HS-27A (cell line): ENCODE measurements around the gene KPNA3.
"Not testable (repeated sequence)": the region's sequence is repeated elsewhere in the genome, so short reads cannot be mapped to it uniquely, and the experiment has no call there.

ENCODE experiments used
- DNase-seq: peaks from one replicate; pipeline ENCODE4 v3.0.0-alpha.2; 2012; ENCODE audit warnings: low read depth, missing footprints

Gene KPNA3, protein sequence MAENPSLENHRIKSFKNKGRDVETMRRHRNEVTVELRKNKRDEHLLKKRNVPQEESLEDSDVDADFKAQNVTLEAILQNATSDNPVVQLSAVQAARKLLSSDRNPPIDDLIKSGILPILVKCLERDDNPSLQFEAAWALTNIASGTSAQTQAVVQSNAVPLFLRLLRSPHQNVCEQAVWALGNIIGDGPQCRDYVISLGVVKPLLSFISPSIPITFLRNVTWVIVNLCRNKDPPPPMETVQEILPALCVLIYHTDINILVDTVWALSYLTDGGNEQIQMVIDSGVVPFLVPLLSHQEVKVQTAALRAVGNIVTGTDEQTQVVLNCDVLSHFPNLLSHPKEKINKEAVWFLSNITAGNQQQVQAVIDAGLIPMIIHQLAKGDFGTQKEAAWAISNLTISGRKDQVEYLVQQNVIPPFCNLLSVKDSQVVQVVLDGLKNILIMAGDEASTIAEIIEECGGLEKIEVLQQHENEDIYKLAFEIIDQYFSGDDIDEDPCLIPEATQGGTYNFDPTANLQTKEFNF

DNA sequence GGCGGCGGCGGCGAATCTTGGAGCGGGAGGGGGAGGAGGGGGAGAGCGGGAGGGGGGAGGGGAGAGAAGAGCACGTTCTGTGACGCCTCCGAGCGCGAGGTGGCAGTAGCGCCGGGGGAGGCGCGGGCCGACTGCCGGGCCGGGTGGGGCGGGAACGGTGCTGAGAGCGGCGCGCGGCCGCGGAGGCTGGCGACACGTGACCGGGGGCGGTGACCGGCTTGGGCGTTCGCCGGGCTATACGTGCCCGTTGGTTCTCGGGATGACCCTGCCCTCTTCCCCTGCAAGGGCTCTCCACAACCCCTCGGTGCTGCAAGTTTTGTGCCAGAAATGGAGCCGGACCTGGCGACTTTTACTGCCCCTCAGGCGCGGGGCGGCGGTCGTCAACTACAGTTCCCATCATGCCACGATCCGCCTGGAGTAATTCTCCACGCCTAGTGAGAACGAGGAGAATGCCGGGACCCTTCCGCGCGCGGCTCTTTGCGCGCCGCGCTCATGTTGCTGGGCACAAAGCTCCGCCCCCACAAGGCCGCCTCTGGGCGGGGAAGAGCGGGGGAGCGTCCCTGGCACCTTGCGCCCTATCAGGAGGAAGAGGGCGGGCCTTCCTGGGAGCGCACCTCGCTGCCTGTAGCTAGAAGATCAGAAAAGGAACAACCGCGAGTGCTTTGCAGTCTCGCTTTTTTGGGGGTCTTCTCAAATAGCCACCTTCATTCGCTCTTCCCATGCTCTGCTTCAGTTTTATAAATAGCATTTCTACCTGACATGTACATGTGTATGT, at the start of gene KPNA3:
Gene KPNA3, minus strand, starts transcription at position 133 of the 775 bp plus-strand sequence. CDS start 176 bp downstream, outside the sequence.
- peak; percentile 79 for DNase-seq

- no peak for DNase-seq
Observed at GRCh38 chr13:49841964-49842363, 49.5 kb upstream of the KPNA3 start.

DNA sequence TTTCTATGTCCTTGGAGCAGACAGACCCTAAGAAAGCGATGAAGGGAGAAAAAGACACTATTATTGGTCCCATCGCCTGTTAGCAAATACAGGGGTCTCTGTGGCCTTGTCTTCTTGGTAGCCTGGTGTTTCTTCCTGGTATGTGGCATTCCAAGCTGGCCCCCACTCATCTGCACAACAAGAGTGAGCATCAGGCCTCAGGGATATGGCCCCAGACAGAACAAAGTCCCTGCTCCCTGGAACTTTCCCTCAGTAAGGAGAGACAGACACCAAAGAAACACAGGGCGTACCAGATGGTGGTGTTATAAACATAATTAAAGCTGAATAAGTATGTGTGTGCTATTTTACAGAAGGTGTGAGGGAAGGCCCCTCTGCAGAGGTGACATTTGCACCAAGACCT, 48.2 kb upstream of the KPNA3 start:
- DNase-seq, result no peak

- no peak for DNase-seq
Observed at GRCh38 chr13:49840266-49840665, 47.8 kb upstream of the KPNA3 start.

GRCh38 chr13:49838989-49839388, 46.5 kb upstream of the KPNA3 start:
- DNase-seq, result no peak

DNA sequence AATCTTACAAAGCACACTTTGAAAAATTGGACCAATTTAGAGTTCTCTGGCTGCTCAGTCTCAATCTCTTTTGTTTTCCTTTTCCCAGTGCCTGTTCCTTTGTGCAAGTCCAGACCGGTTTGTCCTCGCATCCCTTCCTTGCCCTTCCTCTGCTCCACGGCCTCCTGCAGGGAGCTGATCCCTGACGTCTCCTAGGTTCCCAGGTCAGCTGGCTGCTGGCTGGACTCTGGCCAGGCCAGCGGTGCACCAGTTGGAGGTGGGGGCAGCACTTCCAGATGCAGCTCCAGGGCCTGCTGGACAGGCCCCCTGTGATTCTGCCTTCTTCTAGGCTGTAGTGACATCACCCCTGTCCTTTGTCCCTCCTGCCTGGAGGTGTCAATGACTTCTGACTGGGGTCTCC, 44.0 kb upstream of the KPNA3 start:
- DNase-seq, result no peak

- DNase-seq, result no peak
Observed at GRCh38 chr13:49833402-49833801, 40.9 kb upstream of the KPNA3 start.

GRCh38 chr13:49831455-49831854, 39.0 kb upstream of the KPNA3 start:
- DNase-seq, result no peak

DNA sequence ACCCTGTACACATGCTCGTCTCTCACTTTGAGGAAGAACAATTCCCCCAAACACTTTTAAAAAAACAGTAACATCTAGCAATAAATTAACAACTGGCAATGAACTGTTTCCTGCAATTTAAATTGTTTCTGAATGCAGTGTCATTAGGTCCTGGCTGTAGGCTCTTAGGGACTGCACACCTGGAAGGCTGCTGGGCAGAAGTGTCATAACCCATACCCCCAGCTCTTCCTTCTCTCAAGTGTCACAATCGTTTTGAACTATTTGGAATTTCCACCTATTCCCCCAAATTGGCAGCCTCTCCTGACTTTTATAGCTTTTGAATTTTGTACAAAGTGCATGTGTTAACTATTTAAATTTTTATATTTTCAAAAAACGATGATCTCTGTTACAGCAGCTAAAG, 38.2 kb upstream of the KPNA3 start:
- DNase-seq, result no peak

DNA sequence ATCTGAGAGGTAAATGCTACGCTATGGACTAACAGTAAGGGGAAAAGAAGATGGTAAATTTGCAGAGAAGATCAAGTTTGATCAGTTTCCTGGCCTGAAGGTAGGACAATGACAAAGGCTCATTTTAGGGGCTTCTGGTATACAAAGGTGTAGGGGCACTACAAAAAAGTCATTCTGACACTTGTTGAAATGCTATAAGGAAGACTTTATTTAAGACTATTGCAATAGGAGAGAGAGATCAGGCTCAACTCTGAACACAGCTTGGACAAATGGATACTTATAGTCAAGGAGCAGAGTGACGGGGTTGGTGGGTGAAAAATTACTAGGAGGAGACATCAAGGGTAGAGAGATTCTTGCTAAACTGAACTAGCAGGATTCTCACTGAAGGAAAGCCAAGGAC, 37.2 kb upstream of the KPNA3 start:
- no peak for DNase-seq

DNA sequence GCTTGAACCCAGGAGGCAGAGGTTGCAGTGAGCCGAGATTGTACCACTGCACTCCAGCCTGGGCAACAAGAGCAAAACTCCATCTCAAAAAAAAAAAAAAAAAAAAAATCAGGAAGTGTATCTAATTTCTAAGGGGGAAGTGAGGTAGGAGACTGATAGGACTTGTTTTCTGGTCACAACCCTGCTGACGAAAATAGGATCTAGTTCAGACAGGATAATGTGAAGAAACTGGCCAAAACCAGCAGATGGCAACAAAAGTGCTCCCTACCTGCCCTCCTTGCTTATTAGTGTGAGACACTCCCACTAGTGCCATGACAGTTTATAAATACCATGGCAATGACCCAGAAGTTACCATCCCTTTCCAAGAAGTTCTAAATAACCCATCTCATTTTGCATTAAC, 36.0 kb upstream of the KPNA3 start:
- DNase-seq, result no peak

- no peak for DNase-seq
Observed at GRCh38 chr13:49827891-49828290, 35.4 kb upstream of the KPNA3 start.

- no peak for DNase-seq
Observed at GRCh38 chr13:49827336-49827735, 34.9 kb upstream of the KPNA3 start.

GRCh38 chr13:49821216-49822009, 28.9 kb upstream of the KPNA3 start:
- DNase-seq, result no peak

DNA sequence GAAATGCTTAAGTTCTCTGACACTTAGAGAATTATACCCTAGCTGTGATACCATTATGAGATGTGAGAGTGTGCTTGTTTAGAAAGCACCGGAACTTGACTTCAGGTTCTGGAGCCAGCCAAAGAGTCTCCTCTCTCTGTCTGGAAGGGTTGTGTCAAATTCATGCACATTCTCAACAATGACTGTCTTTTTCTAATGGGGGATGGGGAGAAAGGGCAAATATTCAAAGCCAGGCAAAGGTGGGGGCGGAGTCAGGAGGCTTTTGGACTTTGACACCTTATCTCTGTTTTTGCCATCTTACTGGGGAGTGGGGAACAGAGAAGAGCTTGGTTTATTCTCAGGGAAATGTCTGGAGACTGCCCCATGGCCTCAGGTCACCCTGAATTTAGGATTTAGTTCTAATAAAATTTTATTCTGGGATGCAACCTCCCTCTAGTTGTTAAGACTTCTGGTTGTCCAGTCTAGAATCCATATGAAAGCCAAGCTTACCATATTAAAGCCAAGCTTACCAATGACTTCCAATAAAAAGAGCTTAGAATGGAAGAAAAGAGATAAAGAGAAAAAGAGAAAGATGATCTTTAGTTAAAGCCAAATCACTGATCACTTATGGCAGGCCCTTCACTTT, 28.2 kb upstream of the KPNA3 start:
- DNase-seq, result no peak

GRCh38 chr13:49816047-49816446, 23.6 kb upstream of the KPNA3 start:
- not testable (repeated sequence) for DNase-seq

GRCh38 chr13:49814551-49815270, 22.2 kb upstream of the KPNA3 start:
- no peak for DNase-seq

DNA sequence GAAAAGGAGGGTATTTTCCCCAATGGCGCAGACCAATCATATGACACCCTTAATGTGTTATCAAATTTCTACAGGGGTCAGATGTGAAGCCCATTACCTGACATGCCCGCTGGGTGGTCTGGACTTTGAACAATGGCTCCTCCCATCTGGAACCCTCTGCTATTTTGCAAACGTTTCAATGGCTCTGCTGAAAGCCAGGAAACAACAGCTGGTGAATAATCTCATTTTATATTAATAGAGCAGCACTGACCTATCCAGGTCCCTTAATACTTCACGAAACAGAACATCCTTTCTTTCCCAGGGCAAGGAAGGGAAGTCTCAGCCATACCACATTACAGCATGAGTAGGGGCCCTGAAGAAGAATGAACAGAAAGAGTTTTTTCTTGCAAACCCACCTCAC, 20.3 kb upstream of the KPNA3 start:
- DNase-seq, result no peak

DNA sequence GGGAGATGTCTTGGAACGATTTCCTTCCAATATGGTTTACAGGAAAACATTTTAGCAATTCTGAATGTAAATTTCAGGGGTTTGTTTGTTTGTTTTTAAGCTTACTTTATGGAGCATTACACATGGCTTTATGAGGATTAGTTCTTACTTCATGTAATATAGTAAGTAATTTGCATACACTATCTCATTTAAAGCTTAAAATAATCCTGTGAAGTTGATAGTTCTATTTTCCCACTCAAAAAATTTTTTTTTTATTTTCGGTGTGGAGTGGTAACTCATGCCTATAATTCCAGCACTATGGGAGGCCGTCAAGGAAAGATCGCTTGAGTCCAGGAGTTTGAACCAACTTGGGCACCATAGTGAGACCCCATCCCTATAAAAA, 19.0 kb upstream of the KPNA3 start:
- no peak for DNase-seq

DNA sequence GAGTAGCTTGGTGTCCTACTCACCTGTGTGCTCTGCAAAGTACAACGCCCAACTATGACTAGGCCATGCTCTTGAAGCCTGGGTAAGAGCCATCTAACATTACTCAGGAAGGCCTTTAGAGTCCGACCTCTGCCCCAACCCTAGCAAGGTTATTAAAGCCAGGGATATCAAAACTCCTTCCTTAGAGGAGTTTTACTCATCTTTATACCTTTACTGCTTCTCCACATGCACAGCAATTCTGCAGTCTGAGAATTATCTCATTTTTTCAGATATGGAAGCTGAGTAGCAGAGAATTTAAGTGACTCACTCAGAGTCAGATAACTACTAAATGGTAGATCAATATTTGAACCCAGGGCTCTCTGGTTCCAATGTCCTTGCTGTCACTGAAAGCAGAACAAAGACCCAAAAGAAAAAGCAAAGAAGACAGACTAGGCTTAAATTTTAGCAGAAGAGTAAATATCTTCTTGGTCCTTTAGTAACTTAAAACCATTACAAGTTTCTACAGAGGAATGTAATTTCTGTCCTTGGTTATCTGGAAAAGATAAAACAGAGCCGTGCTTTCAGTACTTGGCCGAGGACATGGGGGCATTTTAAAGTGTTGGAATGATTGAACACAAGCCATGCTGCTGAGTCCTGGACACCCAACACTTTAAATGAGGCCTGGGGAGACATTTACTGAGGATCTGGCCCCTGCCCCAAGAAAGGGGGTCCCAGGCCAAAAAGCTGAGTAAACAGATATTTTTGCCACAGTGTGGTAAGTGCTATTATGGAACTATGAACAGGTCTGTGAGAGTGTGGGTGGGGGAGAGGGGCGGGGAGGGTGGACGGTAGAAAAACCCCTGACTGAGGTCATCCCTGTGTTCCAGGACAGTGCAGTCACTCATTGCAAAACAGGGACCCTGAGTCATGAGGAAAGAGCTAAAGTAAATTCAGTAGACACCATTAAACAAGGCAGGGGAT, 18.4 kb upstream of the KPNA3 start:
- DNase-seq, result no peak
